Upper lobe of right lung (tissue), 1 donor: ENCODE measurements around the gene DSCAM. TPM values are rescaled to one million over a fixed set of nuclear protein-coding genes. Genes with fewer than 3 reads are reported as not detected.
"Not testable (repeated sequence)": the region's sequence is repeated elsewhere in the genome, so short reads cannot be mapped to it uniquely, and the experiment has no call there.

Experiments
- ATAC-seq: fragments of 200-7000 bp; cut with Tn5 transposase; one replicate; pipeline ENCODE4 v1.9.1; 2020; ENCODE audit warnings: mild to moderate bottlenecking, moderate library complexity
- DNase-seq: peaks from one replicate; pipeline ENCODE4 v3.0.0-alpha.2; 2020
- H3K27ac ChIP-seq: fragments of 200-600 bp; one replicate; pipeline ENCODE4 v1.8.0; 2022
- H3K27me3 ChIP-seq: fragments of 200-600 bp; one replicate; pipeline ENCODE4 v1.8.0; 2022; ENCODE audit warnings: mild to moderate bottlenecking
- H3K36me3 ChIP-seq: fragments of 200-600 bp; one replicate; pipeline ENCODE4 v1.8.0; 2022
- H3K4me1 ChIP-seq: fragments of 200-600 bp; one replicate; pipeline ENCODE4 v1.8.0; 2022
- H3K4me3 ChIP-seq: fragments of 200-600 bp; one replicate; pipeline ENCODE4 v1.8.0; 2022; ENCODE audit warnings: mild to moderate bottlenecking
- H3K9me3 ChIP-seq: fragments of 200-600 bp; one replicate; pipeline ENCODE4 v1.8.0; 2022
- CTCF ChIP-seq: fragments of 200-600 bp; IDR thresholded peaks from one replicate; pipeline ENCODE4 v1.8.0; 2022; ENCODE audit warnings: antibody characterized with exemption
- intact Hi-C: fragments of 100-400 bp; cut with DNase I; formaldehyde crosslinking; loops from one replicate; pipeline ENCODE4 v1.11.0; 2022
- total RNA-seq: library from RNA; stranded (reverse); fragmentation: NEBNext Ultra II Directional; extraction: Animal tissue kit (Norgen Biotek cat#: 25700); gene quantifications from one replicate; pipeline ENCODE4 v1.2.1, GENCODE V29; 2021
- donor health status: DM: no; HTN: yes; CAD: no; lungs with severe emphysema.

DSCAM gene
- total RNA-seq, 1 donor from 2014 or later, result not detected

GRCh38 chr21:40452548-40452947 lies 394.4 kb downstream of the DSCAM start:
- ATAC-seq (no peak), DNase-seq (no peak)
- intact Hi-C loops, result no loop called here
- no peaks in the 10 kb centered on the region for H3K9me3 ChIP-seq
- H3K4me1 ChIP-seq, result no peaks in the 10 kb centered on the region
- H3K4me3 ChIP-seq, result no peak overlapping the region
- no peak for TF ChIP-seq CTCF
- H3K36me3 ChIP-seq, result no peaks in the 10 kb centered on the region
- no peaks in the 10 kb centered on the region for H3K27me3 ChIP-seq
- H3K27ac ChIP-seq, result no peak overlapping the region

- no peaks in the 10 kb centered on the region for H3K9me3 ChIP-seq
- no peak overlapping the region for H3K4me3 ChIP-seq
- no peaks in the 10 kb centered on the region for H3K36me3 ChIP-seq
- no peak overlapping the region for H3K27ac ChIP-seq
- DNase-seq (no peak), ATAC-seq (no peak)
- H3K27me3 ChIP-seq, result no peaks in the 10 kb centered on the region
- intact Hi-C loops, result no loop called here
- H3K4me1 ChIP-seq, result no peaks in the 10 kb centered on the region
- TF ChIP-seq CTCF, result no peak
These were observed 399.9 kb downstream of the DSCAM start for GRCh38 chr21:40447016-40447415.

- ATAC-seq, result no peak
- H3K4me1 ChIP-seq, result no peaks in the 10 kb centered on the region
- H3K9me3 ChIP-seq, result no peaks in the 10 kb centered on the region
- intact Hi-C loops, result no loop called here
- no peaks in the 10 kb centered on the region for H3K27me3 ChIP-seq
- H3K4me3 ChIP-seq, result no peak overlapping the region
- H3K27ac ChIP-seq, result no peak overlapping the region
- no peaks in the 10 kb centered on the region for H3K36me3 ChIP-seq
- no peak for TF ChIP-seq CTCF
- DNase-seq, result no peak
These were observed 401.5 kb downstream of the DSCAM start for GRCh38 chr21:40445349-40445921.

GRCh38 chr21:40439581-40439980 lies 407.4 kb downstream of the DSCAM start:
- intact Hi-C loops, H3K27me3 ChIP-seq, ATAC-seq: not testable (repeated sequence)

GRCh38 chr21:40438616-40439015 lies 408.3 kb downstream of the DSCAM start:
- H3K27me3 ChIP-seq, result no peaks in the 10 kb centered on the region
- H3K9me3 ChIP-seq, result peaks cover 5% of the 10 kb centered on the region
- intact Hi-C loops, result no loop called here
- H3K36me3 ChIP-seq, result no peaks in the 10 kb centered on the region
- no peak for ATAC-seq
- H3K27ac ChIP-seq, result no peak overlapping the region
- no peak overlapping the region for H3K4me3 ChIP-seq
- DNase-seq, result no peak
- TF ChIP-seq CTCF, result no peak
- no peaks in the 10 kb centered on the region for H3K4me1 ChIP-seq

More at GRCh38 chr21:40439581-40439980, 407.4 kb downstream of the DSCAM start:
- not testable (repeated sequence) for H3K27ac ChIP-seq, DNase-seq, H3K4me1 ChIP-seq, H3K4me3 ChIP-seq, H3K36me3 ChIP-seq, H3K9me3 ChIP-seq

- no peak for TF ChIP-seq CTCF
- Histone ChIP-seq H3K36me3 (no peaks in the 10 kb centered on the region), H3K4me3 (no peak overlapping the region), H3K4me1 (no peaks in the 10 kb centered on the region), H3K27ac (no peak overlapping the region), H3K27me3 (no peaks in the 10 kb centered on the region), H3K9me3 (peaks cover 5% of the 10 kb centered on the region)
- intact Hi-C loops, result no loop called here
- no peak for DNase-seq
- no peak for ATAC-seq
These were observed 410.7 kb downstream of the DSCAM start for GRCh38 chr21:40436261-40436660.
